GM19455 (cell line): ENCODE data around the gene TBC1D7.

Source experiments
- ATAC-seq: cut with Tn5 transposase; IDR thresholded peaks from one replicate; pipeline ENCODE4 v1.9.1; 2021; ENCODE audit not compliant: unreplicated experiment

TBC1D7 gene

DNA sequence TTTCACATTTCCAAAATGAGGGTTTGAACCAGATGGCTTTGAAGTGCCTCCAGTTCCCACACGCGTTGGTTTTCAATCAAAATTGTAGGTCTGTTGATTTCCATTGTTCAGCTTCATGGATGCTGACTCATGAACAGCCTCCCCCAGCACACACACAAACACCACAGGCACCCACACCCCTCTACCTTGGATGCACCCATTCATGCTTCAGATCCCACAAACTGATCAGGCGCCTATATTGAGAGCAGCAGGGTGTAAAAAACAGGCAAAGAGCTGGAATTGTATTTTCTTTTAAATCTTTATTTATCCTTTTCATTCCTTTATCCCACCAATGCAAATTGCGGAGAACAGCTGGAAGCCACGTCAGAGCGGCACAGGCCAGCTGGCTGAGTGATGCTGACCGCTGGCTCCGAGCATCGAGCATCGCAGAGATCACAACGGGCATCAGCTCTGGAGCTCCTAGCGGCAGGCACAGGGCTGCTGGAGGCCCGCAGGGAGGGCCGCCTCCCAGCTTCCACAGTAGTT, 29.3 kb upstream of the TBC1D7 start:
- no peak for ATAC-seq

- peak; percentile 94 for ATAC-seq
Measured at GRCh38 chr6:13355999-13356785, 27.9 kb upstream of the TBC1D7 start.

- ATAC-seq: peak; percentile 34
Measured at GRCh38 chr6:13355043-13355945, 27.0 kb upstream of the TBC1D7 start.

- no peak for ATAC-seq
Measured at GRCh38 chr6:13354331-13355042, 26.1 kb upstream of the TBC1D7 start.

- ATAC-seq: no peak
Measured at GRCh38 chr6:13352165-13352564, 23.8 kb upstream of the TBC1D7 start.

- no peak for ATAC-seq
Measured at GRCh38 chr6:13351271-13351670, 22.9 kb upstream of the TBC1D7 start.

GRCh38 chr6:13349811-13350506, 21.6 kb upstream of the TBC1D7 start:
- ATAC-seq: no peak

DNA sequence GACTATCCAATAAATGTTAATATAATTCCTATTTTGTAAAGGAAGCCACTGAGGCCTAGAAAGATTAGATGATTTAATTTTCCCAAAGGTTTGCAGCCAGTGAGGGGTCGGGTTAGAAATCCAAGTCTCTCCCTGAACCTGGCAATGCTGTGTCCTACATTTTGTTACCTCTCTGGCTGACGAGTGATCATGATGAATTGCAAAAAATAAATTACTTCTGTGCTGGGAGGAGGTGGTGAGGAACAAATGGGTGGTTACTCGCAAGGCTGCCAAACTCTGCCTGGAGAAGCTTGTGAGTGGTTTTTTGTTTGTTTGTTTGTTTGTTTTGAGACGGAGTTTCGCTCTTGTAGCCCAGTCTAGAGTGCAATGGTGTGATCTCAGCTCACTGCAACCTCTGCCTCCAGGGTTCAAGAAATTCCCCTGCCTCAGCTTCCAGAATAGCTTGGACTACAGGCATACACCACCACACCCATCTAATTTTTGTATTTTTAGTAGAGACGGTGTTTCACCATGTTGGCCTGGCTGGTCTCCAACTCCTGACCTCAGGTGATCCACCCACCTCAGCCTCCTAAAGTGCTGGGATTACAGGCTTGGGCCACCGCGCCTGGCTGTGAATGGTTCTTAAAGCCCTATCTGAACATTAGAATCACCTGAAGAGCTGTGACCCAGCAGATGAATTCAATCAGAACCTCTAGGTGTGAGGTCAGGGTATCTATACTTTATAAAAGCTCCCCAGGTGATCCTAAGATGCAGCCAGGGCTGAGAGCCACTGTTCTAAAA, 20.2 kb upstream of the TBC1D7 start:
- ATAC-seq: no peak

GRCh38 chr6:13346245-13346644, 17.9 kb upstream of the TBC1D7 start:
- no peak for ATAC-seq

- no peak for ATAC-seq
Measured at GRCh38 chr6:13342414-13343019, 14.2 kb upstream of the TBC1D7 start.

GRCh38 chr6:13339863-13340630, 11.7 kb upstream of the TBC1D7 start:
- ATAC-seq: no peak

GRCh38 chr6:13338038-13338437, 9.7 kb upstream of the TBC1D7 start:
- no peak for ATAC-seq

DNA sequence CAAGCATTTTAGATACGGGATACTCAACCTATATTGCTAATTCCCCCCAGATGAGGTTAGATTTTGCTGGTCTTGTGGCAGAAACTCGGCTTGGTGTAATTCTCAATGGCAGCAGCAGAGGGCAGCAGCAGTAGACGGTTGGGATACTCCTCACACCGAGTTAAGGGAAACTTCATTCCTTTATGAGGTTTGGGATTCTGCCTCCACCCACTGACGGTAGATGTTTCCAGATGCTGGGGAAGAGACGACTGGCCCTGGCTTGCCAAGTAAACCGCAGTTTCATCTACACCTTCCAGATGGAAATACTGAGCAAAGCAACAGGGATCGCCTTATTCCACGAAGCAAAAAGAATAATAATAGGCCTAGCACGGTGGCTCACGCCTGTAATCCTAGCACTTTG, 8.2 kb upstream of the TBC1D7 start:
- no peak for ATAC-seq

DNA sequence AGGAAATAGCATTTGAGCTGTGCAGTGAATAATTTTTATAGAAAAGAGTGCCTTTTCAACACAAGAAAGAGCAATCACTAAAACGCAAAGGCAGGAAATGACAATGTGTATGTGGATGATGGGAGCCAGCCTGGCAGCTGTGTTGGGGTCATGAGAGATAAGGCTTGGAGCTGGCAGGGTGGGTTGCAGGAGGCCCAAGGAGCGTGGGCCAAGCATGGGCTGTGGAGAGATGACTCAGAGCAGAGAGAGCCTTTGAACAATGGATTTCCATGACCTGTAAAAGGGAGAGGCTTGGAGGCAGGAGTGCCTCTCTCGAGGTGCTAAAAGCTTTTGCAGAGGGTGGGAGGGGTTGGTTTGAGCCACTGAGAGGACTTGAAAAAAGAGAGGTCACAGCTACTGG, 6.6 kb upstream of the TBC1D7 start:
- no peak for ATAC-seq

GRCh38 chr6:13332349-13332706, 4.0 kb upstream of the TBC1D7 start:
- no peak for ATAC-seq

DNA sequence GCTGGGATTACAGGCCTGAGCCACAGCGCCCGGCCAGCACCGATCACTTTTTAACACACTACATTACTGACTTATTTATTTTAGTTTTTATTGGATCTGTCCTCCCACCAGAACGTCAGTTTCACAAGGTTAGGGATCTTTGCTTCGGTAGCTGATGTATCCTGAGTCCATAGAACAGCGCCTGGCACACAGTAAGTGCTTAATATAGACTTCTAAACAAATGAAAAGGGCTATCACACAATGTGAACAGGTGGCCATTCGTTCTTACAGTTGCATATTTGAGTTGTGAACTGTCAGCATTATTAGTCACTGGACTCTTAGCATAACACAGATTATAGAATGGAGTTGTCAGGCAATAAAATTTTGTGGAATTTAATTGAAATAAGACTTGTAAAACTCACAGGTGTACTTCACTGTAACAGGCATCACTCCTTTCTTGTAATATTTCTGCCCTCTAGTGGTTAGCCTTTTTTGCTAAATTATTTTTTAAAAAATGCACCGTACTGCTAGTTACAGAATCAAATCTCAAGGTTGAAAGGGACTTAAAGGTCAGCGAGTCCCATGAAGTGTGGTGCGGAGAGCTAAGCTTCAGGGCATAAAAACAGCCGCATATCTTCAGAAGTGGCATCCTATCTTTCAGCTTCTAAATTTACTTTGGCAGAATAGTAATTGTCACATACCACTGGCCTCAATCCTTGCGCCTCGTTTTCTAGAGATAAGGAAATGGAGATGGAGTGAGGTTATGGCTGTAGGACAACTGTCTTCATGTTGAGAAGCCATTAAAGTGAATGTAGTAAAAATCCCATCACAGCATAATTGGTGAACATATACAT, 3.4 kb upstream of the TBC1D7 start:
- ATAC-seq: no peak

DNA sequence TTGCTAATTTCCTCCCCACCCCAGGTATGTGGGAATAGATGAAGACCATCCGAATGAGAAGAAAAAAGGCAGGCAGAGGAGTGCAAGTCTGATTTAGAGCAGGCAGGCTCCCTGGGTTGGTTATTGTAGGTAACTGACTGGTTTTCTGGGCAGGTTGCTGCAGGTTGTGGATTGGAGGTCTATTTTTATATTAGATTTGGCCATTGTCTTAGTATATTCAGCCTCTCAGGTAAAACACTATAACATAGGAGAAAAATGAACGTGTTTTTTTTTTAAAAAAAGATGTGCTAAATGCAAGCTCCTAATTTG, 492 bp upstream of the TBC1D7 start:
- ATAC-seq: peak; percentile 2

GRCh38 chr6:13327691-13328075, 654 bp downstream of the TBC1D7 start:
- no peak for ATAC-seq
